ENCODE results near the gene KCNG2. TPM values are rescaled to one million over a fixed set of nuclear protein-coding genes. Genes with fewer than 3 reads are reported as not detected.

KCNG2 gene
- total and polyA plus RNA-seq, 9 of the 15 experiments (the other 6 are each of a cell fraction or from before 2014, with no cell fraction given) = not detected

DNA sequence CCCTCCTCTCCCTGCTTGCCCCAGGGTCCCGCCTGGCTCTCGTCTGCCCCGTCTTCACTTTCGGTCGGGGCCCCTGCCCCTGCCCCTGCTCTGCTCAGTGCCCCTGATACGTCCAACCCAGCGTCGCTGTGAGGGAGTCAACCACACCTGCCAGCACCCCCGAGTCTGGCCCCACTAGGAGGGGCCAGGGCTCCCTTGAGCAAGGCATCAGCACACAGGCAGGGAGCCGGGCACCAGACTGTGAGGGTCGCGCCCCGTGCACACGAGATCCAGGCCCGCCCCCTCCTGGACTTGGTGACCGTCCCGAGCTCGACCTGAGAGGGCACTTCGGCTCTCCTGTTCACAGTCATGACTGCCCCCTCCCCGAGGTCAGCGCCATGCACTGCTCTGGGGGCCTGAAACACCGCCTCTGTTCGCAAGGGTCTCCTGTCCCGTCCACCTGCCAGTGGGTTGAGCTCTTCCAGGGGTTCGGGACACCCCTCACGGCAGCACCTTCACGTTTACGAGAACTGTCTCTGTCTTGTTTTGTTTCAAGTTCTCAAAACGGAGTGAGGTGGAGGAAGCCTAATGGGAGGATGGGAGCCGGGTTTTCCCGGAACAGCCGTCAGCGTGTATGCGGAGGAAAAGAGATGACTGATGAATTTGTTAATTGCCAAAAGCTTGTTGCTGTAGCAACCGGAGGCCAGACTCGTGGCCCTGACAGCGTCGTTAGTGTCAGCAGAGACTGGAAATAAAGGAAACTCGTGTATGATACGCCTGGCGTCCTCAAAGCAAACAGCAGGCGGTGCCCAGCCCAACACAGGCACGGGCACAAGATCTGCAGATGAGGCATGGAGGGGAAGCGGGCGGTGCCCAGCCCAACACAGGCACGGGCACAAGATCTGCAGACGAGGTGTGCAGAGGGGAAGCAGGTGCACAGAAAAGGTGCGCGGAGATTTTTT, 48.2 kb upstream of the KCNG2 start:
- Histone ChIP-seq H3K4me1 (replicated peaks in 1 of 2; ENCODE audit: control insufficient read depth in 2 of 2, insufficient read depth in 2 of 2, low read length in 2 of 2) (no peaks in the 10 kb centered on the region), H3K9ac (ENCODE audit: insufficient read depth in 1 of 2, low read depth in 2 of 2, low read length in 2 of 2) (no peak overlapping the region), H3K4me2 (ENCODE audit: insufficient read depth, low read length) (no peak overlapping the region), H3K27ac (ENCODE audit: extremely low read depth, low read depth, low read length) (no peak overlapping the region), H3K9me3 (replicated peaks; ENCODE audit: control insufficient read depth, insufficient read depth, low read depth, low read length) (no peaks in the 10 kb centered on the region), H4K20me1 (replicated peaks; ENCODE audit: control insufficient read depth, insufficient read depth, low read length) (no peaks in the 10 kb centered on the region), H3K27me3 (ENCODE audit: control insufficient read depth in 2 of 2, insufficient read depth in 2 of 2, low read length in 2 of 2) (no peaks in the 10 kb centered on the region), H3K9me1 (ENCODE audit: control insufficient read depth, insufficient read depth, low read length) (no peaks in the 10 kb centered on the region), H3K79me2 (ENCODE audit: control insufficient read depth, insufficient read depth, low read length) (no peaks in the 10 kb centered on the region), H3K4me3 (no peak overlapping the region), H3K36me3 (ENCODE audit: control insufficient read depth, insufficient read depth, low read length) (peaks cover 9% of the 10 kb centered on the region; the same call in 1 of the 3 replicates), H2AFZ (ENCODE audit: low read depth, low read length) (no peak overlapping the region)
- TF ChIP-seq, protein P1, sequence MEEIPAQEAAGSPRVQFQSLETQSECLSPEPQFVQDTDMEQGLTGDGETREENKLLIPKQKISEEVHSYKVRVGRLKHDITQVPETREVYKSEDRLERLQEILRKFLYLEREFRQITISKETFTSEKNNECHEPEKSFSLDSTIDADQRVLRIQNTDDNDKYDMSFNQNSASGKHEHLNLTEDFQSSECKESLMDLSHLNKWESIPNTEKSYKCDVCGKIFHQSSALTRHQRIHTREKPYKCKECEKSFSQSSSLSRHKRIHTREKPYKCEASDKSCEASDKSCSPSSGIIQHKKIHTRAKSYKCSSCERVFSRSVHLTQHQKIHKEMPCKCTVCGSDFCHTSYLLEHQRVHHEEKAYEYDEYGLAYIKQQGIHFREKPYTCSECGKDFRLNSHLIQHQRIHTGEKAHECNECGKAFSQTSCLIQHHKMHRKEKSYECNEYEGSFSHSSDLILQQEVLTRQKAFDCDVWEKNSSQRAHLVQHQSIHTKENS (CRISPR knock-in tag; IDR thresholded peaks at IDR 0.05) = no peak
- TF ChIP-seq KAT2B (IDR thresholded peaks at IDR 0.05; ENCODE audit: low read depth, low read length) (no peak), PCBP2 (IDR thresholded peaks at IDR 0.05; ENCODE audit: low read depth, low read length, poor library complexity, severe bottlenecking) (no peak), ZNF644 (tag; IDR thresholded peaks at IDR 0.05; ENCODE audit: low read depth) (no peak), ZNF124 (CRISPR knock-in tag; IDR thresholded peaks at IDR 0.05) (no peak)
- TF ChIP-seq, protein P2, sequence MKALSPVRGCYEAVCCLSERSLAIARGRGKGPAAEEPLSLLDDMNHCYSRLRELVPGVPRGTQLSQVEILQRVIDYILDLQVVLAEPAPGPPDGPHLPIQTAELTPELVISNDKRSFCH (CRISPR knock-in tag; IDR thresholded peaks at IDR 0.05) = no peak
- TF ChIP-seq, protein P2 (tag; IDR thresholded peaks at IDR 0.05) = no peak
- TF ChIP-seq, protein P3, sequence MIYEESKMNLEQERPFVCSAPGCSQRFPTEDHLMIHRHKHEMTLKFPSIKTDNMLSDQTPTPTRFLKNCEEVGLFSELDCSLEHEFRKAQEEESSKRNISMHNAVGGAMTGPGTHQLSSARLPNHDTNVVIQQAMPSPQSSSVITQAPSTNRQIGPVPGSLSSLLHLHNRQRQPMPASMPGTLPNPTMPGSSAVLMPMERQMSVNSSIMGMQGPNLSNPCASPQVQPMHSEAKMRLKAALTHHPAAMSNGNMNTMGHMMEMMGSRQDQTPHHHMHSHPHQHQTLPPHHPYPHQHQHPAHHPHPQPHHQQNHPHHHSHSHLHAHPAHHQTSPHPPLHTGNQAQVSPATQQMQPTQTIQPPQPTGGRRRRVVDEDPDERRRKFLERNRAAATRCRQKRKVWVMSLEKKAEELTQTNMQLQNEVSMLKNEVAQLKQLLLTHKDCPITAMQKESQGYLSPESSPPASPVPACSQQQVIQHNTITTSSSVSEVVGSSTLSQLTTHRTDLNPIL (CRISPR knock-in tag; IDR thresholded peaks at IDR 0.05) = no peak
- no TSS peak for BruUV-seq (replicated peaks)
- in situ Hi-C loops (cut with MboI) (no loop called here), intact Hi-C loops (cut with micrococcal nuclease) (no loop called here)
- WGBS (ENCODE audit: insufficient coverage, low coverage, missing lambda C conversion rate) = 93% methylated on average over 15 of the region's 49 CpGs
- DNase-seq (ENCODE audit: extremely low read depth in 1 of 4, low spot score in 3 of 4) = no peak
- no peak for FAIRE-seq
- ChIA-PET POLR2A (no interaction called here), CTCF (ENCODE audit: low intra/inter-chr PET ratio) (no interaction called here)
- no peak for ATAC-seq

Data from K562 (cell line).